GM21717 (cell line): ENCODE data around the gene PDIA3.
A peak's percentile ranks its signal among the peaks of the same experiment; 100 is the strongest.
"Not testable (repeated sequence)": the region's sequence is repeated elsewhere in the genome, so short reads cannot be mapped to it uniquely, and the experiment has no call there.

Experiments
- ATAC-seq: cut with Tn5 transposase; IDR thresholded peaks from one replicate; pipeline ENCODE4 v1.9.1; 2021; ENCODE audit warnings: mild to moderate bottlenecking, moderate library complexity; ENCODE audit not compliant: unreplicated experiment

The PDIA3 gene

DNA sequence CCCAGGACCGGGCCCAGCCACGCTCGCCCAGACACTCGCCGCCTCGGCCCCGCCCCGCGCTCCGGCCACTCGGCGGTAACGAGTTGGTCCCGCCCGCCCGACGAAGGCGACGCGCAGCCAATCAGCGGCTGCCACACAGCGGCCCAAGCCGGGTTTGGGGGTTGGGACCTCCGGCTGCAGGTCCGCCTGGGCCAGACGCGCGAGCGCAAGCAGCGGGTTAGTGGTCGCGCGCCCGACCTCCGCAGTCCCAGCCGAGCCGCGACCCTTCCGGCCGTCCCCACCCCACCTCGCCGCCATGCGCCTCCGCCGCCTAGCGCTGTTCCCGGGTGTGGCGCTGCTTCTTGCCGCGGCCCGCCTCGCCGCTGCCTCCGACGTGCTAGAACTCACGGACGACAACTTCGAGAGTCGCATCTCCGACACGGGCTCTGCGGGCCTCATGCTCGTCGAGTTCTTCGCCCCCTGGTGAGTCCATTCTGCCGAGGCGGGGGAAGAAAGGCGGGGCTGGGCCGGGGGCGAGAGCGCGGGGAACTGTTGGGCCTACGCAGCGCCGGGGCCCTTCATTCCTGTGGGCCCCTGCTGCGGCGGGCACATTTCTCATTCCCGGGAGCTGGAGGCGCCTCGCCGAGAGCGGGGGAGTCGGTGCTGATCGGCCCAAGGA is at the start of gene PDIA3:
PDIA3 (plus strand) TSS at position 194 of the 658 bp plus-strand sequence; CDS start at position 296, 102 bp downstream.
- peak; percentile 59 for ATAC-seq

DNA sequence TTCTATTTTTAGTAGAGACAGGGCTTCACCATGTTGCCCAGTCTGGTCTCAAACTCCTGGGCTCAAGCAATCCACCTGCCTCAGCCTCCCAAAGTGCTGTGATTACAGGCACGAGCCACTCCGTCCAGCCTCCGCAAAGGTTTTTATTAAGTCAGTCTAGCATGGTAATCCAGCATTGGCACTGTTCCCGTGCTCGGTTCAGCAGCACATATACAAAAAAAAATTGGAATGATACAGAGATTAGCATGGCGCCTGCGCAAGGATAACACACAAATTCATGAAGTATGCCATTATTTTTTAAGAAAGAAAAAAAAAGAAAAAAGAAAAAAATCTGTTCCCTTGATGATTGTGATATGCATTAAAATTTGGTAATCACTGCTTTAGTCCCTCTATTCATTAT is 44.1 kb upstream of the PDIA3 start:
- no peak for ATAC-seq

- ATAC-seq: no peak
Observed at GRCh38 chr15:43702701-43703424, 43.4 kb upstream of the PDIA3 start.

- not testable (repeated sequence) for ATAC-seq
Observed at GRCh38 chr15:43710431-43711131, 35.7 kb upstream of the PDIA3 start.

DNA sequence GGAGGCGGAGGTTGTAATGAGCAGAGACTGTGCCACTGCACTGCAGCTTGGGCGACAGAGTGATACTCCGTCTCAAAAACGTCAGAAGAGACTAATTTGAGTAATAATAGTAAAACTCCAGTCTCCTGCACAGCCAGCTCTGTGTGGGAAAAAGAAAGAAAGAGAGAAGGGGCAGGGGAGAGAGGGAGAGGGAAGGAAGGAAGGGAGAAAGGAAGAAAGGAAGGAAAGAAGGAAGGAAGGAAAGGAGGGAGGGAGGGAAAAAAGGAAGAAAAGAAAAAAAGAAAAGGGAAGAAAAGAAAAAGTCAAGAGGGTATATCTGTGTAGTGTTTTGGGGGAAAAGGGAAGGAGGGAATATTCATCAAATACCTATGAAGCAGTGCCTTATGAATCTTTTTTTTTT is 23.1 kb upstream of the PDIA3 start:
- no peak for ATAC-seq

GRCh38 chr15:43726306-43726705 is 19.9 kb upstream of the PDIA3 start:
- not testable (repeated sequence) for ATAC-seq

GRCh38 chr15:43728053-43728725 is 18.0 kb upstream of the PDIA3 start:
- not testable (repeated sequence) for ATAC-seq

DNA sequence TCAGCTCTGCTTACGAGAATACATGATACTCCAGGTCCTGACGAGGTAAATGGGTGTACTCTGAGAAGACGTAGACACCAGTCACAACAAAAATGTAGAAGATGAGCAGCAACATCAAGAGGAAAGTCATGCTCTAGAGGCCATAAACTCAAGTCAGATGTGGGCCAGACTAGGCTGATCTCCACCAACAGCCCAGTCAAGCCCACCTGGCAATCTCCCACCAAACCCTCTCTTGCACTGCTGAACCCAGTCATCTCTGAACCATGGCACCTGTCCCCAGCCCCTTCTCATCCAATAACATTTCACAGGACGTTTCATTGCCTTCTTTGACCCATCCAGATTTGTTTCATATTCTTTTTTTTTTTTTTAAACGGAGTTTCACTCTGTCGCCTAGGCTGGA is 10.8 kb upstream of the PDIA3 start:
- ATAC-seq: peak; percentile 40

GRCh38 chr15:43746903-43747309 is 668 bp downstream of the PDIA3 start:
- ATAC-seq: peak; percentile 18

- ATAC-seq: no peak
Observed at GRCh38 chr15:43748376-43748775, 2.1 kb downstream of the PDIA3 start.

- ATAC-seq: peak; percentile 43
Observed at GRCh38 chr15:43749690-43750345, 3.6 kb downstream of the PDIA3 start.

- no peak for ATAC-seq
Observed at GRCh38 chr15:43751885-43752284, 5.6 kb downstream of the PDIA3 start.

- ATAC-seq: no peak
Observed at GRCh38 chr15:43762824-43763223, 16.6 kb downstream of the PDIA3 start.

- ATAC-seq: no peak
Observed at GRCh38 chr15:43763819-43764446, 17.7 kb downstream of the PDIA3 start.

DNA sequence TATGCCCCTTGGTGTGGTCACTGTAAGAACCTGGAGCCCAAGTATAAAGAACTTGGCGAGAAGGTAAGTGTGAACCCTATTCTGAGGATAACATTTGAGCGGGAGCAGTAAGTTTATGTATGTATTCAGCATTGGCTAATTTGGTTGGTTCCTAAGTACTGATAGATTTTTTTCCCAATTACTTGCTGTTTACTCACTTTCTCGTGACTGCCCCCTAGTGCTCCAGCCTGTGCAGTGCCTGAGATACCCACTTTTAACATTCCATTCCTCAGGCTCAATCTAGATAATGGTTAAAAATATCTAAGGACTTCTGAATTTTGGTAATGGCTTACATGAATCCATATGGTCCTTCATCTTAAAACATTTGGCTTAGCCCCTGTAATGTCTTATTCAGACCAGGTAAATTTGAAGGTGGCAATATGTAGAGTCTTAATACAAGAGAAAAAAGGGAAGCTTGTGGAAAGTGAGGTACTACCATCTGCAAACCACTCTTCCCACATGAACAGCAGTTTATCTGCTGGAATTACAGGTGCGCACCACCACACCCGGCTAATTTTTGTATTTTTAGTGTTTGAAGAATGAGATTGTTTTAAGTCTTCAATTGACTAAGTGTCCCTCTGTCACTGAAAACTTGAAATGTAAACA is 23.5 kb downstream of the PDIA3 start:
- ATAC-seq: no peak

- no peak for ATAC-seq
Observed at GRCh38 chr15:43771816-43772215, 25.6 kb downstream of the PDIA3 start.

GRCh38 chr15:43772624-43773023 is 26.4 kb downstream of the PDIA3 start:
- ATAC-seq: no peak

GRCh38 chr15:43774062-43774461 is 27.8 kb downstream of the PDIA3 start:
- no peak for ATAC-seq

DNA sequence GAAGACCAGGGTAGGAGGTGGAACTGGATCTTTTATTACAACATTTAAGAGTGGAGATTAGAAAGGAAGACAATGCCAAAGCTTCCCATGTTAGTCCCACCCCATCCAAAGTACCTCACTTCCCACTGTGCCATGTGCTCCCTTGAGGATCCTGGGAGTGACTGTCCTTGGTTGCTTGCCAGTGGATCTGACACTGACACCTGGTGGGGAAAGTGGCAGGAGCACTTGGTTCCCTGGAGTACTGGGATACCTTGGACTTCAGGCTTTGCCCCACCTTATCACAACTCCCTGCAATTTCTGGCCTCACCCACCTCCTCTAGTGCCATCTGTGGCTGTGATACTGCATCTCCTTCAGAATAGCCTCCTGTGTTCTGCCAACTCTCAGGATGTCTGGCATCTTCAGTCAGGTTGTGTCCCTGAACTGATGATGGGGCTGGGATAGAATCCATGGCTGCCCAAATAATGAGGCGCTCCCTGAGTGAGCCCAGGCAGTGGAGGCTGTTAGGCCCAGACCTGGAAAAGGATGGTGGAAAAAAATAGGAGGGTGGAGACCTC is 29.2 kb downstream of the PDIA3 start:
- ATAC-seq: no peak
